Heart left ventricle (tissue), 16 donors: ENCODE results near the gene NMBR. TPM values are rescaled to one million over a fixed set of nuclear protein-coding genes. Genes with fewer than 3 reads are reported as not detected.

Experiments used
- ATAC-seq, 4 donors: fragments of 200-7000 bp; cut with Tn5 transposase; one replicate each; pipeline ENCODE4 v1.9.1; 2020 to 2022; ENCODE audit warnings: moderate library complexity in 4 of 4, mild to moderate bottlenecking in 3 of 4, moderate number of reproducible peaks in 1 of 4
- DNase-seq, 5 donors: peaks; one replicate each; pipeline ENCODE4 v3.0.0-alpha.2; 2020
- H3K27ac ChIP-seq, 12 donors: fragments of 200-600 bp; sonication (generic) in 4 of 12; one replicate each; pipeline versions ENCODE4 v1.5.0 to v1.8.0; 2016 to 2022; ENCODE audit warnings: mild to moderate bottlenecking in 2 of 12
- H3K27me3 ChIP-seq, 9 donors: fragments of 200-600 bp; sonication (generic) in 2 of 9; one replicate each; pipeline versions ENCODE4 v1.5.1 to v1.8.0; 2016 to 2022; ENCODE audit warnings: mild to moderate bottlenecking in 3 of 9
- H3K36me3 ChIP-seq, 9 donors: fragments of 200-600 bp; sonication (generic) in 2 of 9; one replicate each; pipeline versions ENCODE4 v1.5.0 to v1.8.0; 2018 to 2022; ENCODE audit warnings: mild to moderate bottlenecking in 2 of 9
- H3K4me1 ChIP-seq, 12 donors: fragments of 200-600 bp; sonication (generic) in 4 of 12; one replicate each; pipeline versions ENCODE4 v1.5.0 to v1.8.0; 2016 to 2022; ENCODE audit warnings: mild to moderate bottlenecking in 3 of 12
- H3K4me3 ChIP-seq, 12 donors: fragments of 200-600 bp; sonication (generic) in 4 of 12; one replicate each; pipeline versions ENCODE4 v1.5.0 to v1.8.0; 2017 to 2022; ENCODE audit warnings: mild to moderate bottlenecking in 9 of 12, moderate library complexity in 4 of 12
- H3K9me3 ChIP-seq, 12 donors: fragments of 200-600 bp; sonication (generic) in 4 of 12; one replicate each; pipeline versions ENCODE4 v1.5.0 to v1.8.0; 2016 to 2022; ENCODE audit warnings: mild to moderate bottlenecking in 1 of 12
- POLR2A ChIP-seq, 2 donors: fragments of 450-650 bp; IDR thresholded peaks; one replicate each; pipeline ENCODE4 v1.6.1; 2017; ENCODE audit warnings: antibody characterized with exemption in 2 of 2, mild to moderate bottlenecking in 2 of 2, moderate library complexity in 2 of 2
- WGBS, 4 donors: extraction: QIAGEN DNeasy Blood & Tissue Kit in 2 of 4; methylation state at CpG; one replicate each; pipeline versions ENCODE4 v1.1.5 to v1.1.7; 2013 to 2018; 5-methylcytosine and 5-hydroxymethylcytosine counted together
- intact Hi-C, 10 donors: fragments of 100-400 bp; cut with DNase I; formaldehyde crosslinking; loops; one replicate each; pipeline versions ENCODE4 v1.11.1 to v1.14.2; 2022
- long read RNA-seq, 3 donors: library from polyadenylated mRNA; unstranded; transcript quantifications; one replicate each; pipeline ENCODE4 v2.0.0, GENCODE V29; 2020 to 2021
- polyA plus RNA-seq, 2 donors: library from polyadenylated mRNA; stranded (reverse); fragments of 200-250 nt; gene quantifications; one replicate each; pipeline ENCODE4 v1.2.3, GENCODE V29; 2013
- total RNA-seq, 9 donors: library from RNA; depleted of rRNA in 2 of 9; stranded (reverse); fragments of >200 nt in 2 of 9; fragmentation: NEBNext Ultra II Directional in 3 of 9; extraction: Animal tissue kit (Norgen Biotek cat#: 25700) in 3 of 9; gene quantifications; one replicate each; pipeline versions ENCODE4 v1.1.0 to v1.2.4, GENCODE V29; 2016 to 2023
- TF ChIP-seq, protein P1 (sequence below), 12 donors: fragments of 200-600 bp; sonication (generic) in 4 of 12; IDR thresholded peaks; one replicate each; pipeline versions ENCODE4 v1.5.0 to v1.8.0; 2018 to 2022; ENCODE audit warnings: antibody characterized with exemption in 12 of 12, mild to moderate bottlenecking in 5 of 12
- donor health status: ischemic (EF 13 %, LVEDD 7.1; RV severe dilation, severe dysfunction).
- donor health status: healthy with polysubstance abuse.
- donor health status: DM: no; HTN: yes; CAD: no.
- donor health status: DM: no; HTN: no; CAD: no.
- donor health status: ischemic (EF 25% LVEDD 6.9; RV normal size, moderate dysfunction).
- donor health status: ischemic (EF 25% LVEDD 5.7; RV mildly dilated, moderate dysfunction).
- donor health status: healthy.
- donor health status: DM: yes; HTN: yes; CAD: no.
- donor health status: ischemic (EF 35%, LVEDD 5.7; RV mildly dilated, moderate dysfunction).
- donor health status: nonischemic (EF 11% LVEDD 7.7; RV severe dilation, severe dysfunction).
- donor health status: DM: yes; HTN: yes; CAD: no.
- donor health status: PGD.
- donor health status: ischemic (EF 29% LVEDD 5.4; RV normal size, mild dysfunction).
- donor health status: nonischemic (EF 23%, LVEDD 6.1; RV moderate dilation, normal function).

Gene NMBR
- under 1 TPM in 1 of 9 donors, not detected in 8; 0.67 TPM for total RNA-seq
- polyA plus RNA-seq = not detected
- long read RNA-seq, donor 1 = 0 reads
- long read RNA-seq, donor 2 = 0 reads
- long read RNA-seq, donor 3 = 0 reads

DNA sequence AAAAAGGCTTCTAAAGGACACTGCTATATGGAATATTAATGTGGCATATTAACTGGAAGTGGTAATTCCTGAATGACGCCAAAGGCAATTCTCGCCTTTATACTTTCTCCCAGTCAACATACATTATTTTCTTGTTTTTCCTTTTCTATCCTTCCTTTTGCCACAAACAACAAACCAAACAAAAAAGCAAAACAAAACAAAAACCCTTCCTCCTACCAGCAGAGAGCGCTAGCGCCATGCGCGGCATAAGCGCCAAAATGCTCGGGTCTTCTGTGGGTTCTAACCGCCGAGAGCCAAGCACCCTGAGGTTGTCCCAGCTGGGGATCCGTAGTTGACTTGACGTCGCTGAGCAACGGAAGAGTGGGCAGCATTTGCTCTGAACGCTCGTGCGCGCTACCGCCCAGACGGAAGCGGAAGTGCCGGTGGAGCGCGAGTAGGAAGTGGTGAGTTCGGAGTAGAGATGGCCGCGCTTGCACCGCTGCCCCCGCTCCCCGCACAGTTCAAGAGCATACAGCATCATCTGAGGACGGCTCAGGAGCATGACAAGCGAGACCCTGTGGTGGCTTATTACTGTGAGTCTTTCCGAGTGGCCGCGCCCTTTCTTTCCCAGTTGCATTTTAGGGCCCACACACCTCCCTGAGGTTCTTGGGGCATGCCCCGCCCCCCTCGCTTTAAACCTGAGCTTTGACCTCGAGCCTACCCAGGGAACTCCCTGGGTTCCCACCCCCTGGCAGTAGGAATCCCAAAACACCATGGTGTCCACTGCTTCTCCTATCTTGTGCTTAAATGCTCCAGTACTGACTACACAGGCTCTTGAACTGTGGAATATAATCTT, at the start of gene NMBR, which contains the start of gene VTA1:
TSS of gene NMBR (minus strand) at position 295 of the 835 bp plus-strand sequence. CDS start 58,464 bp downstream, outside the sequence.
TSS of gene VTA1 (plus strand) at position 436 of the 835 bp plus-strand sequence. CDS start at position 461, 25 bp downstream.
- Histone ChIP-seq H3K4me1 (peaks cover 0 to 34% (median 18%) of the 10 kb centered on the region in 12 donors), H3K36me3 (no peaks in the 10 kb centered on the region), H3K27me3 (no peaks in the 10 kb centered on the region), H3K27ac (peak within 1 kb of the TSS in 11 of 12 donors; percentile 38 to 82 (median 68)), H3K9me3 (no peaks in the 10 kb centered on the region), H3K4me3 (peak within 1 kb of the TSS; percentile 75 to 97 (median 84))
- ATAC-seq = peak; percentile 99 to 100 (median 100)
- TF ChIP-seq POLR2A (IDR thresholded peaks at IDR 0.05) = peak in 1 of 2 donors; percentile 61
- TF ChIP-seq, protein P1, sequence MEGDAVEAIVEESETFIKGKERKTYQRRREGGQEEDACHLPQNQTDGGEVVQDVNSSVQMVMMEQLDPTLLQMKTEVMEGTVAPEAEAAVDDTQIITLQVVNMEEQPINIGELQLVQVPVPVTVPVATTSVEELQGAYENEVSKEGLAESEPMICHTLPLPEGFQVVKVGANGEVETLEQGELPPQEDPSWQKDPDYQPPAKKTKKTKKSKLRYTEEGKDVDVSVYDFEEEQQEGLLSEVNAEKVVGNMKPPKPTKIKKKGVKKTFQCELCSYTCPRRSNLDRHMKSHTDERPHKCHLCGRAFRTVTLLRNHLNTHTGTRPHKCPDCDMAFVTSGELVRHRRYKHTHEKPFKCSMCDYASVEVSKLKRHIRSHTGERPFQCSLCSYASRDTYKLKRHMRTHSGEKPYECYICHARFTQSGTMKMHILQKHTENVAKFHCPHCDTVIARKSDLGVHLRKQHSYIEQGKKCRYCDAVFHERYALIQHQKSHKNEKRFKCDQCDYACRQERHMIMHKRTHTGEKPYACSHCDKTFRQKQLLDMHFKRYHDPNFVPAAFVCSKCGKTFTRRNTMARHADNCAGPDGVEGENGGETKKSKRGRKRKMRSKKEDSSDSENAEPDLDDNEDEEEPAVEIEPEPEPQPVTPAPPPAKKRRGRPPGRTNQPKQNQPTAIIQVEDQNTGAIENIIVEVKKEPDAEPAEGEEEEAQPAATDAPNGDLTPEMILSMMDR (IDR thresholded peaks at IDR 0.05) = peak; percentile 84 to 98 (median 91)
- DNase-seq = peak; percentile 97 to 98 (median 98)
- WGBS, 4 donors = 0 to 1% (median 1%) methylated on average over 33 to 38 of the region's 38 CpGs
- intact Hi-C loops = loop anchor here in 8 of 10 donors (2.0 to 10.0 kb wide), 4 partner anchors 60 to 240 kb away; no protein-coding TSS in a partner anchor

DNA sequence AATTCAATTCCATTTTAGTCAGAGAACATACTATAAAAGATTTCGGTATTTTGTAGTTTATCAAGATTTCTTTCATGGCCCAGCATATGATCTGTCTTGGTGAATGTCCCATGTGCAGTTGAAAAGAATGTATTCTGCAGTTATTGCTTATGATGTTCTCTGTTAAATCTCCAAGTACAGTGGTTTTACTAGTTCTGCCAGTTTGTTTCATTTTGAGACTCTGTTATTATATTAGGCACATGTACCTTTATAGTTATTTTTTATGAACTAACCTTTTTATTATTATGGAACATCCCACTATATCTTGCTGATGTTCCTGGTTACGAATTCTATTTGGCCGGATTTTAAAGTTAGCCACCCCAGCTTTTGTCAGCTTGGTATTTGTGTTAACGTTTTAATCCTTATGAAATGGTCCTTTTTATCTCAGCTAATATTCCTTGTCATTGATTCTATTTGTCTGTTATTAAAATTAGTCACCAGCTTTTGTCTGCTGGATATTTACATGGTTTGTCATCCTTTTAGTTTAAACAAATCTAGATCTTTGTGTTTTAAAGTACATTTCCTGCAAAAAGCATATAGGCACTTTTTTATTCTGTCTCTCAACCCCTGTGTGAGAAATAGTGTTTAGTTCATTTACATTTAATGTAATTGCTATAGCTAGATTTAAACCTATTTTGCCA, 49.1 kb upstream of the NMBR start:
- ATAC-seq = no peak

DNA sequence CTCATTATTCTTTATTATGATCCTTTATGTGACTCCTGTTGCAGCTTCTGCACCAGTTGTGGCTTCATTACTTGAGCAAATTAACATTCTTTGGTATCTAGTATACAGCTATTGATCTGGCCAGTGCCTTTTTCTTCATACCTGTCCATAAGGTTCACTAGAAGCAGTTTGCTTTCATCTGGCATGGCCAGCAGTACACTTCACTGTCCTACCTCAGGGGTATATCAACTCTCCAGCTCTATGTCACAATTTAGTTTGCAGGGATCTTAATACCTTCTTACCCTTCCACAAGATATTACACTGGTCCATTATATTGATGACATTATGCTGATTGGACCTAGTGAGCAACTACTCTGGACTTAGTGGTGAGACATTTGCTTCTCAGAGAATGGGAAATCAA, 46.7 kb upstream of the NMBR start:
- Histone ChIP-seq H3K27ac (no peak overlapping the region), H3K4me3 (no peak overlapping the region), H3K27me3 (no peaks in the 10 kb centered on the region), H3K9me3 (no peaks in the 10 kb centered on the region), H3K36me3 (peaks cover 0 to 31% (median 20%) of the 10 kb centered on the region in 9 donors), H3K4me1 (peaks cover 0 to 4% (median 0%) of the 10 kb centered on the region in 12 donors)
- DNase-seq (no peak), ATAC-seq (no peak)
- intact Hi-C loops = no loop called here
- TF ChIP-seq, protein P1 (IDR thresholded peaks at IDR 0.05) = no peak
- no peak for TF ChIP-seq POLR2A (IDR thresholded peaks at IDR 0.05)

More for the DNA sequence above, 49.1 kb upstream of the NMBR start:
- 93 to 98% (median 96%) methylated on average over 4 of the region's 4 CpGs for WGBS, 4 donors
- Histone ChIP-seq H3K27ac (no peak overlapping the region), H3K4me1 (peaks cover 0 to 12% (median 0%) of the 10 kb centered on the region in 12 donors), H3K9me3 (no peaks in the 10 kb centered on the region), H3K27me3 (no peaks in the 10 kb centered on the region), H3K4me3 (no peak overlapping the region), H3K36me3 (peaks cover 0 to 37% (median 21%) of the 10 kb centered on the region in 9 donors)
- intact Hi-C loops = loop anchor here in 1 of 10 donors (5.0 kb wide), 1 partner anchor 34 kb away; no protein-coding TSS in a partner anchor
- no peak for TF ChIP-seq POLR2A (IDR thresholded peaks at IDR 0.05)
- TF ChIP-seq, protein P1 (IDR thresholded peaks at IDR 0.05) = no peak
- no peak for DNase-seq
